Left lung (tissue), 10 donors: ENCODE measurements around the gene HEXD. TPM values are rescaled to one million over a fixed set of nuclear protein-coding genes. Genes with fewer than 3 reads are reported as not detected.

Experiments used
- ATAC-seq: fragments of 200-7000 bp; cut with Tn5 transposase; one replicate; pipeline ENCODE4 v1.9.1; 2020; ENCODE audit warnings: moderate library complexity
- DNase-seq, 4 donors: peaks; one replicate each; pipeline ENCODE4 v3.0.0-alpha.2; 2013 to 2020
- H3K27ac ChIP-seq, 2 donors: fragments of 200-600 bp; sonication (generic) in 1 of 2; one replicate each; pipeline versions ENCODE4 v1.5.0 to v1.8.0; 2020 to 2021
- H3K27me3 ChIP-seq, 2 donors: fragments of 200-600 bp; sonication (generic) in 1 of 2; one replicate each; pipeline versions ENCODE4 v1.5.0 to v1.8.0; 2020 to 2021
- H3K36me3 ChIP-seq, 2 donors: fragments of 200-600 bp; sonication (generic) in 1 of 2; one replicate each; pipeline versions ENCODE4 v1.5.0 to v1.8.0; 2020 to 2021
- H3K4me1 ChIP-seq, 2 donors: fragments of 200-600 bp; one replicate each; pipeline ENCODE4 v1.8.0; 2021
- H3K4me3 ChIP-seq, 2 donors: fragments of 200-600 bp; sonication (generic) in 1 of 2; one replicate each; pipeline versions ENCODE4 v1.5.0 to v1.8.0; 2020 to 2021; ENCODE audit warnings: mild to moderate bottlenecking in 1 of 2
- H3K9me3 ChIP-seq, 2 donors: fragments of 200-600 bp; sonication (generic) in 1 of 2; one replicate each; pipeline versions ENCODE4 v1.5.0 to v1.8.0; 2020 to 2021
- intact Hi-C, 2 donors: fragments of 100-400 bp; cut with DNase I; formaldehyde crosslinking; loops; one replicate each; pipeline versions ENCODE4 v1.11.2 to v1.14.2; 2022
- polyA plus RNA-seq, 6 donors: library from polyadenylated mRNA; unstranded; fragments of 120-200 nt; gene quantifications; one replicate each; pipeline ENCODE4 v1.2.1, GENCODE V29; 2013; ENCODE audit not compliant: insufficient read length in 6 of 6
- total RNA-seq, 2 donors: library from RNA; stranded (reverse); fragmentation: NEBNext Ultra II Directional; extraction: Animal tissue kit (Norgen Biotek cat#: 25700); gene quantifications; one replicate each; pipeline ENCODE4 v1.2.1, GENCODE V29; 2021
- TF ChIP-seq, protein P1 (sequence below), 2 donors: fragments of 200-600 bp; sonication (generic) in 1 of 2; IDR thresholded peaks; one replicate each; pipeline versions ENCODE4 v1.5.0 to v1.8.0; 2021; ENCODE audit warnings: antibody characterized with exemption in 2 of 2
- donor health status: DM: no; HTN: yes; CAD: no.
- donor health status: DM: no; HTN: no; CAD: no.

The HEXD gene
- total and polyA plus RNA-seq, 8 donors, result 28.6 to 48.3 (median 38.4) TPM

DNA sequence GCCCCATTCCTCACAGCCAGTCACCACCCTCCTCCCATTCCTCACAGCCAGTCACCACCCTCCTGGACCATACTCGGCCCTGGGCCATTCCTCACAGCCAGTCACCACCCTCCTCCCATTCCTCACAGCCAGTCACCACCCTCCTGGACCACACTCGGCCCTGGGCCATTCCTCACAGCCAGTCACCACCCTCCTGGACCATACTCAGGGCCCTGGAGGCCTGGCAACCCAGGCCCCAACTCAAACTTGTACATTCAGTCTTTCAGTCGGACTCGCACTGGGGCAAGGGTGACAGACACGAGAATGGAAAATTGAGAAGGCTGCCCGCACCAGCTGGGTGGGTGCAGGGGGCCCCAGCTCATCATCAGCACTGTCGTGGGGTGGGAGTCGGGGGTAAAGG, 71.0 kb downstream of the HEXD start:
- TF ChIP-seq, protein P1, sequence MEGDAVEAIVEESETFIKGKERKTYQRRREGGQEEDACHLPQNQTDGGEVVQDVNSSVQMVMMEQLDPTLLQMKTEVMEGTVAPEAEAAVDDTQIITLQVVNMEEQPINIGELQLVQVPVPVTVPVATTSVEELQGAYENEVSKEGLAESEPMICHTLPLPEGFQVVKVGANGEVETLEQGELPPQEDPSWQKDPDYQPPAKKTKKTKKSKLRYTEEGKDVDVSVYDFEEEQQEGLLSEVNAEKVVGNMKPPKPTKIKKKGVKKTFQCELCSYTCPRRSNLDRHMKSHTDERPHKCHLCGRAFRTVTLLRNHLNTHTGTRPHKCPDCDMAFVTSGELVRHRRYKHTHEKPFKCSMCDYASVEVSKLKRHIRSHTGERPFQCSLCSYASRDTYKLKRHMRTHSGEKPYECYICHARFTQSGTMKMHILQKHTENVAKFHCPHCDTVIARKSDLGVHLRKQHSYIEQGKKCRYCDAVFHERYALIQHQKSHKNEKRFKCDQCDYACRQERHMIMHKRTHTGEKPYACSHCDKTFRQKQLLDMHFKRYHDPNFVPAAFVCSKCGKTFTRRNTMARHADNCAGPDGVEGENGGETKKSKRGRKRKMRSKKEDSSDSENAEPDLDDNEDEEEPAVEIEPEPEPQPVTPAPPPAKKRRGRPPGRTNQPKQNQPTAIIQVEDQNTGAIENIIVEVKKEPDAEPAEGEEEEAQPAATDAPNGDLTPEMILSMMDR (IDR thresholded peaks at IDR 0.05), result no peak
- ATAC-seq, result peak; percentile 33
- no peak for DNase-seq
- H3K27ac ChIP-seq, result no peak overlapping the region
- H3K27me3 ChIP-seq, result no peaks in the 10 kb centered on the region
- no peaks in the 10 kb centered on the region for H3K9me3 ChIP-seq
- intact Hi-C loops, result no loop called here
- H3K4me1 ChIP-seq, result no peaks in the 10 kb centered on the region
- peaks cover 0 to 57% of the 10 kb centered on the region in 2 donors for H3K36me3 ChIP-seq
- no peak overlapping the region for H3K4me3 ChIP-seq

DNA sequence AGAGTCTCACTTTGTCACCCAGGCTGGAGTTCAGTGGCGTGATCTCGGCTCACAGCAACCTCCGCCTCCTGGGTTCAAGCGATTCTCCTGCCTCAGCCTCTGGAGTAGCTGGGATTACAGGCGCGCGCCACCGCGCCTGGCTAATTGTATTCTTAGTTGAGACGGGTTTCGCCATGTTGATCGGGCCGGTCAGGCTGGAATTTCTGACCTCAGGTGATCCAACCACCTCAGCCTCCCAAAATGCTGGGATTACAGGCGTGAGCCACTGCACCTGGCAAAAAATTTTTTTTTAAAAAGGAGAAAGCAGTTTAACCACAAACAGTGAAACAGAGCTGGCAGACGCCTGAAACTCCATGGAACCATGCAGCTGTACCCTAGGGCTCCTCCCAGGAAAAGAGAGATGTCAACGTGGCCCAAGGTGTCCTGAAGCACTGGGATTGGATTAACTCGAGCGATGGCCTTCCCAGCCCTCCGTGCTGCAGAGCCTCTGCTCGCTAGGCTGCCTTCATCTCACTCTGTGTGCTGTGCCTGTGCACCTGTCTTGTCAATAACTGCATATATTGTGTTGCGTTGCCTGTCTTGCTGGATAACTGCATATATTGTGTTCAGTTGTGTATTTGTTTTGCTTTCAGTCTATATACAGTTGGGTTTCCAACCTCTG, 71.8 kb downstream of the HEXD start:
- DNase-seq (no peak), ATAC-seq (no peak)
- Histone ChIP-seq H3K4me3 (no peak overlapping the region), H3K36me3 (peaks cover 0 to 48% of the 10 kb centered on the region in 2 donors), H3K27ac (no peak overlapping the region), H3K27me3 (no peaks in the 10 kb centered on the region), H3K9me3 (no peaks in the 10 kb centered on the region), H3K4me1 (no peaks in the 10 kb centered on the region)
- TF ChIP-seq, protein P1 (IDR thresholded peaks at IDR 0.05), result no peak
- intact Hi-C loops, result no loop called here

DNA sequence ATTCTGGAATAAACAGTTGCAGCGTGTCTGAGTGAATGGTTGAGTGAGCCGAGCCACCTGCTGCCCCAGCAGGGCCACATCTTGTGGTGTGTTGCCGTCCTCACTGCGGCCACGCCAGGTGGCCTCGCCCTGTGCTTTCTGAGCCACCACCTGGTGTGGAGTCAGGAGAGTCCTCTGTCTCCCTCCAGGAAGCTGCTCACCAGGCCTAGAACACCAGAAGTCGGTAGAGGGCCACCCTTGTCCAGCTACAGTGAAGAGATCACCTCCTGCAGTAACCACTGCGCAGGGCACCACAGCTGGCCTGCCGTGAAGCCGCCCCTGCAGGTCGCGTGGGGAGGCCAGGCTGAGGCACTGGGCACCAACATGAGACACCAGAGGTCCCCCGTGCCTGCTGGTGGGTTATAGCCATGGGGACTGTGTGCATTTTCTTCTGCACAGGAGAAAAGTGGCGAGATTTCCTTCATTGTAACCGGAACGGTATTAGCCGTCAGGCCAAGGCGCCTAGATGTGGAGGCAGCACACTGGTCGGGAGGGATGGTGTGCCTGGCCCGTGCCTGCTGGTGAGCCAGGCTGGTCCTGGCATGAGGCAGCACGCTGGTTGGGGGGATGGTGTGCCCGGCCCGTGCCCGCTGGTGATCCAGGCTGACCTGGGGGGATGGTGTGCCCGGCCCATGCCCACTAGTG, 72.5 kb downstream of the HEXD start:
- intact Hi-C loops, result no loop called here
- Histone ChIP-seq H3K36me3 (peaks cover 0 to 42% of the 10 kb centered on the region in 2 donors), H3K9me3 (no peaks in the 10 kb centered on the region), H3K27ac (no peak overlapping the region), H3K4me1 (peaks cover 0 to 3% of the 10 kb centered on the region in 2 donors), H3K4me3 (no peak overlapping the region), H3K27me3 (no peaks in the 10 kb centered on the region)
- TF ChIP-seq, protein P1 (IDR thresholded peaks at IDR 0.05), result no peak
- no peak for DNase-seq
- no peak for ATAC-seq

DNA sequence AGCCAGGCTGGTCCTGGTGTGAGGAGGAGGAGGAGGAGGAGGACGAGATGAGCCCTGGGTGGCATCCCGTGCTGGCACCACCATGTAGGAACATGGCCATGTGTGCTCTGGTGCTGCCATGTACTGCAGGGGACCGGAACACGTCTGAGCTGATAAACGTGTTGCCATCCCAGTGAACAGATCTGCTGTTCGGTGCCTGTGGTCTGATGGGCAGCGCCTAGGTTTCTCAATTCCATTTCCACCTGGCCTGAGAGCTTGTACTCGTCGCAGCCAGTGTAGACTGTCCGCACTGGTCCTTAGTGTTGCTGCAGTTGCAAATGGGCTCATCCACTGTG, 73.0 kb downstream of the HEXD start:
- H3K4me1 ChIP-seq, result peaks cover 0 to 9% of the 10 kb centered on the region in 2 donors
- no peak for ATAC-seq
- DNase-seq, result no peak
- H3K36me3 ChIP-seq, result peaks cover 0 to 37% of the 10 kb centered on the region in 2 donors
- TF ChIP-seq, protein P1 (IDR thresholded peaks at IDR 0.05), result no peak
- no peaks in the 10 kb centered on the region for H3K27me3 ChIP-seq
- H3K27ac ChIP-seq, result no peak overlapping the region
- no peaks in the 10 kb centered on the region for H3K9me3 ChIP-seq
- intact Hi-C loops, result no loop called here
- no peak overlapping the region for H3K4me3 ChIP-seq

DNA sequence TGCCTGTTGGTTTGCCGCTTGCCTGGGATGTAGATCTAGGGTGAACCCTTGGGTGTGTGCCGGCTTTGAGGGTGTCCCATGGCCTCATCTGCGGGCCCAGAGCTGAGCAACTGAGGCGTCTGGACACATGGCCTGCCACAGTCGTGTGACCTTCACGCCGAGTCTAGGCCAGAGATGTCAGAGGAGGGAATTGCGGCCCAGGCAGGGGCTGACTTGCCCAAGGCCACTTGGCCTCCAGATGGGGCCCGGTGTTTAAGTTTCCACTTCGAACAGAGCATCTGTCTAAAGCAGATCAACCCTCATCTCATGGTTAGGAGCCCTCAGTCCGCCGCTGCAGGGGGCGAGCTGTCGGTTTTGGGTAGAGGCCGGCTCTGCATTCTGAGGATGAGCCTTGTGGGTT, 73.4 kb downstream of the HEXD start:
- Histone ChIP-seq H3K36me3 (peaks cover 0 to 33% of the 10 kb centered on the region in 2 donors), H3K4me1 (peaks cover 2 to 12% of the 10 kb centered on the region in 2 donors), H3K27ac (no peak overlapping the region), H3K4me3 (no peak overlapping the region), H3K27me3 (no peaks in the 10 kb centered on the region), H3K9me3 (no peaks in the 10 kb centered on the region)
- TF ChIP-seq, protein P1 (IDR thresholded peaks at IDR 0.05), result no peak
- intact Hi-C loops, result no loop called here
- no peak for ATAC-seq
- no peak for DNase-seq

Other genes with a start within 250 kb of the HEXD start
- 10 to 100 TPM; 41.7 to 54.5 TPM for gene CCDC57, start 205.5 kb upstream of the HEXD start, total RNA-seq
- 10 to 100 TPM; 50.4 to 73.4 (median 65.9) TPM for gene CCDC57, start 205.5 kb upstream of the HEXD start, polyA plus RNA-seq
- gene SLC16A3, start 189.3 kb upstream of the HEXD start, total RNA-seq, result 100 to 1,000 TPM in 1 of 2 donors, 10 to 100 TPM in 1; 71.2 to 149 TPM
- 10 to 100 TPM; 13.0 to 21.2 (median 17.8) TPM for gene SLC16A3, start 189.3 kb upstream of the HEXD start, polyA plus RNA-seq
- 100 to 1,000 TPM; 122 to 160 TPM for gene CSNK1D, start 144.6 kb upstream of the HEXD start, total RNA-seq
- gene CSNK1D, start 144.6 kb upstream of the HEXD start, polyA plus RNA-seq, result 100 to 1,000 TPM; 101 to 145 (median 119) TPM
- 1 to 10 TPM; 3.7 to 6.6 TPM for gene CD7, start 100.7 kb upstream of the HEXD start, total RNA-seq
- gene CD7, start 100.7 kb upstream of the HEXD start, polyA plus RNA-seq, result 1 to 10 TPM; 1.1 to 1.9 (median 1.4) TPM
- gene SECTM1, start 84.6 kb upstream of the HEXD start, total RNA-seq, result 10 to 100 TPM; 10.5 to 36.8 TPM
- gene SECTM1, start 84.6 kb upstream of the HEXD start, polyA plus RNA-seq, result 1 to 10 TPM; 1.9 to 3.0 (median 2.4) TPM
- gene TEX19, start 59.1 kb upstream of the HEXD start, total RNA-seq, result not detected
- under 1 TPM in 1 of 6 donors, not detected in 5; 0.07 TPM for gene TEX19, start 59.1 kb upstream of the HEXD start, polyA plus RNA-seq
- gene UTS2R, start 46.6 kb upstream of the HEXD start, total RNA-seq, result not detected
- gene UTS2R, start 46.6 kb upstream of the HEXD start, polyA plus RNA-seq, result under 1 TPM in 1 of 6 donors, not detected in 5; 0.11 TPM
- 10 to 100 TPM; 31.0 to 37.9 TPM for gene OGFOD3, start 239 bp downstream of the HEXD start, total RNA-seq
- 10 to 100 TPM; 22.7 to 29.6 (median 26.6) TPM for gene OGFOD3, start 239 bp downstream of the HEXD start, polyA plus RNA-seq
- gene CYBC1, start 32.4 kb downstream of the HEXD start, total RNA-seq, result 100 to 1,000 TPM in 1 of 2 donors, 10 to 100 TPM in 1; 90.2 to 116 TPM
- gene CYBC1, start 32.4 kb downstream of the HEXD start, polyA plus RNA-seq, result 10 to 100 TPM; 47.0 to 54.2 (median 52.3) TPM
- 10 to 100 TPM; 38.9 to 52.4 TPM for gene NARF, start 40.4 kb downstream of the HEXD start, total RNA-seq
- gene NARF, start 40.4 kb downstream of the HEXD start, polyA plus RNA-seq, result 100 to 1,000 TPM; 101 to 128 (median 114) TPM
- gene FOXK2, start 101.4 kb downstream of the HEXD start, total RNA-seq, result 10 to 100 TPM; 50.4 to 57.0 TPM
- 10 to 100 TPM; 31.2 to 46.3 (median 35.2) TPM for gene FOXK2, start 101.4 kb downstream of the HEXD start, polyA plus RNA-seq
- gene WDR45B, start 230.1 kb downstream of the HEXD start, total RNA-seq, result 10 to 100 TPM; 46.8 to 64.6 TPM
- 10 to 100 TPM; 77.0 to 93.1 (median 83.9) TPM for gene WDR45B, start 230.1 kb downstream of the HEXD start, polyA plus RNA-seq